Cardiac fibroblast (primary cell): ENCODE data around the gene PYGM.
A peak's percentile ranks its signal among the peaks of the same experiment; 100 is the strongest.

Experiments used
- DNase-seq, 2 donors: peaks; one replicate each; pipeline versions ENCODE4 v3.0.0 to v3.0.0-alpha.2; 2010; ENCODE audit warnings: low read depth in 2 of 2
- H3K4me3 ChIP-seq, 2 donors: replicated peaks in 1 of 2; 1 replicate in 1 of 2; 2 replicates in 1 of 2; pipeline ENCODE4 v1.5.1; 2011; ENCODE audit warnings: low read depth in 2 of 2, low read length in 2 of 2, mild to moderate bottlenecking in 2 of 2, moderate library complexity in 1 of 2
- CTCF ChIP-seq: IDR thresholded peaks from one replicate; pipeline ENCODE4 v1.5.1; 2011; ENCODE audit warnings: low read depth, mild to moderate bottlenecking, low read length, inconsistent platforms

The PYGM gene

GRCh38 chr11:64784813-64785581 is 25.2 kb upstream of the PYGM start:
- H3K4me3 ChIP-seq: no peak overlapping the region
- TF ChIP-seq CTCF: no peak
- DNase-seq: no peak

GRCh38 chr11:64778473-64779298 is 18.9 kb upstream of the PYGM start, which contains the start of gene SF1:
Gene SF1 (minus strand): TSS chr11:64778542. CDS start chr11:64778392, 150 bp downstream.
- peak within 1 kb of the TSS; percentile 65 to 87 for H3K4me3 ChIP-seq
- DNase-seq: peak; percentile 100
- no peak for TF ChIP-seq CTCF

GRCh38 chr11:64778223-64778472 is 18.4 kb upstream of the PYGM start:
- no peak for DNase-seq
- peak overlapping the region; percentile 65 to 87 for H3K4me3 ChIP-seq
- no peak for TF ChIP-seq CTCF

GRCh38 chr11:64777449-64778222 is 17.9 kb upstream of the PYGM start:
- no peak for TF ChIP-seq CTCF
- H3K4me3 ChIP-seq: peak overlapping the region; percentile 65 to 87

GRCh38 chr11:64776875-64777274 is 17.1 kb upstream of the PYGM start:
- DNase-seq: no peak
- no peak for TF ChIP-seq CTCF
- H3K4me3 ChIP-seq: peak overlapping the region; percentile 62 to 87

More at GRCh38 chr11:64777449-64778222, 17.9 kb upstream of the PYGM start:
- DNase-seq: peak; percentile 81 to 83

GRCh38 chr11:64776425-64776824 is 16.7 kb upstream of the PYGM start:
- peak overlapping the region; percentile 62 to 87 for H3K4me3 ChIP-seq
- TF ChIP-seq CTCF: no peak
- no peak for DNase-seq
